HG03521 (cell line): ENCODE measurements around the gene ZNF804B.

Experiments
- ATAC-seq: cut with Tn5 transposase; IDR thresholded peaks from one replicate; pipeline ENCODE4 v1.9.1; 2021; ENCODE audit warnings: mild to moderate bottlenecking, moderate library complexity; ENCODE audit not compliant: unreplicated experiment

The ZNF804B gene

DNA sequence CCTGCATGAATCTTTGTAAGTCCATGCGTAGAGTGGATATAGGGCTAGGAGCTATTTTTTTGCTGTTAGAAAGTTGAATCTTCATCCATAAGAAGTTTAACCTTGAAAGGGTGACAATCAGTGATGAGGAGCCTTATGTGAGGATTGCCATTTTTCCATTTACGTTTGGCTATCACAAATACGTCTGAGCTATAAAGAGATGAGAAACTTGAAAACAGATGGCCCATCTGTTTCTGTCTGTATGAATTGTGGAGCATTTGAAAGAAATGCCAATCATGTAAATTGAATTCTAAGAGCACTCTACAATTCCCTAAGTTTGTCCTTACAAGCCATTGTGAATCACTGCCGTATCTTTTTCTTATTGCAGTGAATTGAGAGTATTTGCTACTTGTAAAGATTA lies 205.9 kb downstream of the ZNF804B start:
- ATAC-seq: no peak

DNA sequence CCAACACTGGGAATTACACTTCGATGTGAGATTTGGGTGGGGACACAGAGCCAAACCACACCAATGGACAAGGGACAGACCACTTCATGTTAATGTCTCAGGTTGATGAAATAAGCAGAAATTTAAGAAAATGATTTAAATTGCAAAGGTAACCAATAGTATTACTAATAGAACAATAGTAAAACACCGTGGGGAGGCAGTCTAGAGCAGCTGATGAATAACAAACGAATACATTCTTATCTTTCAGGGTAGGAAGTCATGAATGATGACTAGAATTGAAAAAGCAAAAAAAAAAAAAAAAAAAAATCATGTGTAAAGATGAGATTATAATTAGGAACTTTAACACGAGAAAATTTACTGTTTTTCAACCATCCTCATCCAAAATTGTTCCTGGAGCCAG lies 207.9 kb downstream of the ZNF804B start:
- ATAC-seq: no peak

DNA sequence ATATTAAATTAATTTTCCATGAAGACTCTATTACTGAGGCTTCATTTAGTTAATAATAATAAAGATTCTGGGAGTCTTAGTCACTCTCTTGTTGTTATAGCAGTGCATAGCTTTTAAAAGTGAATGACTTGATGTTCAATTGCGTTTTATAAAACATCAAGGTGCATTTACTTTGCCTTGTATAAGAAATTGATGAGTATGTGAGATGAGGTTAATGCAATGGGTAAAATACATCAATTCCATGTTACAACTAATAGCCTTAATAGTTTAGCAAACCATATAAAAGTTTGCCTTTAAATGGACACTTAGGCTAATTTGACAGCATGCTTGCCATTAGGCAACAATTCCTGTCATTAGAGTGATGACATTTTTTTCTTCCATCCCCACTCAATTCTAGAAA lies 209.7 kb downstream of the ZNF804B start:
- ATAC-seq: no peak

DNA sequence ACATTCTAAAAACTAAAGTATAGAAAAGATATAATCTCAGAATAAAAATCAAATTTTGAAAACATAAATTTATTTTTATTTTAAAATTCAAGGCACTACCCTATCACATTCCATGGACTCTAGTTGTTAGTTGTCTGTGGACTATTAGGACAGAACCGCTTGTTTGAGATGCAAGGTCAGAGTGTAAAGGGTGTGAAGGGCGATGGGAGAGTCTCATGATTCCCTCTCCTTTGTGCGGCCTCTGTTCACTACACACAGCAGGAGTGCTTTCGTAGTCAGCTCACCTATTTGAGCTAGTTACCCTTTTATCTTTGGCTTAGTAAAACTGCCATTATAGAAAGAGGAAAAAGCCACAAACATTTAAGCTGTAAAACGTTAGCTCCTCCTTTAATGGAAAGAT lies 225.8 kb downstream of the ZNF804B start:
- no peak for ATAC-seq

DNA sequence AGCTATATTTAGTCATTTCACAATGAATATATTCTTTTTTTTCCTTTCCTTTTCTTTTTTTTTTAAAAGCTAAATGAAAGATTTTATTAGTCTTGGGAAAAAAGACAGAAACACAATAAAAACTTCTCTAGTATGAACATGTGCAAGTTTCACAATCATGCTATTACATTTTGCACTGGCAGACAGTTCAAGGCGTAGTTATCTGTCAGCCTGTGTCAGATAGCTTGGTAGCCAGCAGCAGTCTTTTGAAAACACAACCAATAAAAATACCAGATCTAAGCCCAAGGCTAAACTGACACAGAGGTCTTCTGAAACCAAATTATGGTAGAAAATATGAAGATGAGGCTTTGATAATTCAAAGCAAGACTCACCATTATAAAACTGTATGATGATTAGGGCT lies 241.8 kb downstream of the ZNF804B start:
- ATAC-seq: no peak

DNA sequence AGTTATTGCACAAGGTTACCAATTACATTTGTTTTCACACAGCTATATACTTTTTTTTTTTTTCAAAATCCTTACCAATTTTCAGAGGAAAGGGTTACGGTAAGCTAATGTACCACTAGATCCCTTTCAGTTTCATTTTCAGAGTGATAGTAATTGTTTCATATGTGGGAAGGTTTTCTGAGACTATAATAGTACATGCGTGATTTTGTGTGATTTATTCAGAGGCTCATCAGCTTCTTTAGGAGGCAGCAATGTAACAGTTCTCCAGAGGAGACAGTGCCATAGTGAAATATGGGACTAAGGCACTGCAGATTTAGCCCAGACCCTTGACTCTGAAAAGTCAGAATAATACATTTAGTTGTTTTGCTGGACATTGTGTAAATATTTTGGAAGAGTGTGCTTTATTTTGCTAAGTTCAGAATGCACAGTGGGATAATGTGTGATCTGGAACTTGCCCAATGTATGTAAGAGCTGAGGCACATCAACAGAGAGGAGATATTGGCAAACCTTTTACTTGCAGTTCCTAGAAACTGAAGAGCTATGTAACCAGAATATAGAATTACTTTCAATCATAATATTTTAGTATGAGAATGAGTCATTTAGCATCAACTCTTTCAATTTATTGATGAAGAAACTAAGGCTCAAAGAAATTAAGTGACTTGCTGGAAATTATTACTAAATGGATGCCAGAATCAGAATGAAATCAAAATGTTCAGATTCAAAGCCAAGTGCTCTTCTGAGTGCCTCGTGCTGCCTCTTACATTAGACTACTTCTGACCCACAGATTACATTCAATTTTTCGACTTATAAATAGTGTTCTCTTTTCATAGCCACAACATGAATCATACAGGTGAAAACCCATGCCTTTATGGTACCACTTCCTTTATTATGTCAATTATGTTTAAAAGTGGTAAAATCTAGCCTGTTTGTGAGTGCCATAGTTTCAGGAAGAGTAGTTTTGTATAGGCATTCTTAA lies 243.8 kb downstream of the ZNF804B start:
- ATAC-seq: peak; percentile 83

DNA sequence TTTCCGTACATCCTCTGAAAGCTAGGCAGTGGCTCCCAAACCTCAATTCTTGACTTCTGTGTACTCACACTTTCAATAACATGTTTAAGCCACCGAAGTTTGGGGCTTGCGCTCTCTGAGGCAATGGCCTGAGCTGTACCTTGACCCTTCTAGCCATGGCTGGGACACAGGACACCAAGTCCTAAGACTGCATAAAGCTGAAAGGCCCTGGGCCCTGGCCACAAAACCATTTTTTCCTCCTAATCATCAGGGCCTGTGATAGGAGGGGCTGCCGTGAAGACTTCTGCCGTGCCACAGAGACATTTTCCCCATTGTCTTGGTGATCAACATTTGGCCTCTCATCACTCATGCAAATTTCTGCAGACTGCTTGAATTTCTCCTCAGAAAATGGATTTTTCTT lies 252.5 kb downstream of the ZNF804B start:
- ATAC-seq: no peak

DNA sequence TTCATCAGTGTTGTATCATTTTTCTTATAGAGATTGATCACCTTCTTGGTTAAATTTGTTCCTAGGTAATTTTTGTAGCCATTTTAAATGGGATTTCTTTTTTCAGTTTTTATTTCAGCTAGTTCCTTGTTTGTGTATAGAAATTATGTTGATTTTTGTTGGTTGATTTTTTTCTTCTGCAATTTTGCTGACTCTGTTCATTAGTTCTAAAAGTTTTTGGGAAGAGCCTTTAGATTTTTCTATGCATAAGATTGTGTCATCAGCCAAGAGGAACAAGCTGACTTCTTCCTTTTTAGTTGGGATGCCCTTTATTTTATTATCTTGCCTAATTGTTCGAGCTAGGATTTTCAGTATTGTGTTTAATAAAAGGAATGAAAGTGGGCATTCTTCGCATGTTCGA lies 258.2 kb downstream of the ZNF804B start:
- ATAC-seq: no peak

DNA sequence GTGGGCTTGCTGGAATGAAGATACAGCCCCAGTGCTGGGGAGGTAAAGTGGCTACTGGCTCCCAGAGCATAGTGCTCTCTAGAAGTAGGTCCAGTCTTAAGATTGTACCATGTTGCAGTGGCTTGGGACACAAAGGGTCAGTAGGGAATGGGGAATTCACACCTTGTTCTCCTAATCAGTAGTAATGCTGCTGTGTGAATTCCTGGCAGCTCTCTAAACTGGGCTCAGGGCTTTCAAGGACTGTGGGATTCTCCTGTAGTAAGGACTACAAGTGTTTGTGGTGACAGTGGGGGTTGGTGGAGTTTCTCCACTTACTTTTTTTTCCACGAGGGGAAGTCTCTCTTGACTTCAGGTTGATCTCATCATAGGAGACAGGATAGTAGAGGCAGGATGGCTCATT lies 262.2 kb downstream of the ZNF804B start:
- no peak for ATAC-seq

DNA sequence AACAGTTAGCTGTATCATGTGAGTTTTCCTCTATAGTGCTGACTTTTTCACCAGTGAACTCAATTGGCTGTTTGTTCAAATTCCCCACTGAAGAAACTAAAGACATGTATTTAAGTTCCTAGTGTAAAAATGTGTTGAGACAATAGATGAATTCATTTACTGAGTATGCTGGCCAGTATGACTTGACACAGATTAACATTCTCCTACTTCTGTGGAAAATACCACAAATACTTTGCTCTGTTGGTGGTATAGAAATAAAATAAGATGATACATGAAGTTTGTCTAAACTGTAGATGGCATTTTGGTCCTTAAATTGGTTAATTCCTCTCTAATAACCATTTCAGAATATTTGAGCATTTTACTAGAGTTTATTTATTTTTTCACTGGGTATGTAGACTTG lies 263.7 kb downstream of the ZNF804B start:
- no peak for ATAC-seq

DNA sequence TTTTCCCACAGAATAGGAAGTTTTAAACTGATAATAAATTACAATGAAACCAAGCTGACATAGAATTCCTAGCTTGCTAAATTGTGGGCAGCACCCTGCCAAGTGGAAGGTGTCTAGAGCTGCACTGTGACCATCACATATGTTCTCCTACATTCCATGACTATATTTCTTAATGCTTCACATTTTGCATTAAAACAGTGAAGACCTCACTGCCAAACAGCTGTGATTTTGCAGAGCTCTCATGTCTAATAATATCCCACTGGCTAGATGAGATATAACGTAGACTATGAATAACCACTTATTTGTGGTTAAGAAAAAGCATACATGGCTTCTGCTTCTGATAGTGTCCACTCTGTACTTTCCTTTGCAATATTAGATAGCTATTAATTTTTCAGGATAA lies 264.4 kb downstream of the ZNF804B start:
- no peak for ATAC-seq

DNA sequence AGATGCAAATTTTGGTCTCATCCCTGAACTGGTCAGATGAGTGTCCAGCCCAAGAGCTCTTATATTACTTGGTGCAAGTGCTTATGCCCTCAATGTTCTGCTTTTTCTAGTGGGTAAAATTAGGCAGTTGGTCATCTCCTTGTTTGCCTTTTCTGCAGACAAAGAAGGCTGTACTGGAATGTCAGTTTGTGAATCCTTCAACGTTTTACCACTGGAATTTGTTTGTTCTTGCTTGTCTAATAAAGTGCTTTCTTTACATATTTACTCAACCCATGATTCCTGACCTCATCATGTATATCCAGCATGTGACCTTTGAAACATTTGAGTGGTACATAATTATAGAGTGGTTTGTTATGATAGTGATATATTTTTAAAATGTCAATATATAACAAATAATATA lies 268.3 kb downstream of the ZNF804B start:
- no peak for ATAC-seq

DNA sequence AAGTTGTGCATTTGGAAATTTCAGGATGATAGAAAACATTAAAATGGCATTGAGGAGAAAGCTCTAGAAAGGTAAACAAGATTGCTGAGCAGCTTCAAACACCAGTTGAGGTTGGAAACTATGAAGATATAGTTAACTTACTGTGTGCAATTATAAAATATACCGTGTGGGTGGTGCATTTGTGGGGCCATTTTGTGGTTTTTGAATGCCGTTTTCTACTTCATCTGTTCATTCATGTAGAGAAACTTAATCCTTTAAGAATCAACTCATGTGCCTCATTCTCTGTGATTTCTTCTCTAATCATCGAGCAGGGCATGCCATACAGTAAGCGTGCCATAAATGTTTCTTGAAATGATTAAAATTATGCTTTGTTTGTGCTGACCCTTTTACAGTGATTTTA lies 268.8 kb downstream of the ZNF804B start:
- ATAC-seq: no peak

DNA sequence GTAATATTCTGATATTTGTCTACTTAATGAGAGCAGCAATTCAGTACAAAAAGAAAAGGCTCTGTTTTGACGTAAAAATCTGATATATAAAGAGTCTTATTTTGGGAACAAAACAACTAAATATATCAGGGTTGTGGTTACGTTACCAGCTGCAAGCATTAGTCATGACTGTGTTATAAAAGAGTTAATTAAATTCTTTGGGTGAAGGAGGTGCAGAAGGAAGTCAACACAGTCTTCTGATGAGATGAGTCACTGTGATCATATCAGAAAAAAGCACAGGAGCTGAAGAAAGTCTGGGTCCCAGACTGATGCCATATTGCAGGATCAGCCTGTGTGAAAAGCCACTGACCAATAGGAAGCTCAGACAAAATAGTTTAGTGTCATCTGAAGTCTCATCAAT lies 270.4 kb downstream of the ZNF804B start:
- no peak for ATAC-seq

DNA sequence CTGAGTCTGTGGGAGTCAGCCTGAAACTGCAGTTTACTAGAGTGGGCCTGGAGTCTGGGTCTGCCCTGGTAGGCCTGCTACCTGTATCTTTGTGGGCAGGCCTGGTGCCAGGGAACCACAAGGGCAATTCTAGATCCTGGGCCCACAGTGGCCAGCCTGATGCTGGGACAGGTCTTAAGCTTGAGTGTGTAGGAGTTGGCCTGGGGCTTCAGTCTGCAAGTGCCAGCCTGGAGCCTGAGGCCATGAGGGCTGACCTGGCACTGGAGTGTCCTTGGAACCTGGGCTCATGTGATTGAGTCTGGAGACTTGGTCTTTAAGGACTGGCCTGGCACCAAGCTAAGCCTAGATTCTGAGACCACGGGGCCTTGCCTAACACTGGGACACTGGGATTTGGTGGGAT lies 281.7 kb downstream of the ZNF804B start:
- no peak for ATAC-seq

DNA sequence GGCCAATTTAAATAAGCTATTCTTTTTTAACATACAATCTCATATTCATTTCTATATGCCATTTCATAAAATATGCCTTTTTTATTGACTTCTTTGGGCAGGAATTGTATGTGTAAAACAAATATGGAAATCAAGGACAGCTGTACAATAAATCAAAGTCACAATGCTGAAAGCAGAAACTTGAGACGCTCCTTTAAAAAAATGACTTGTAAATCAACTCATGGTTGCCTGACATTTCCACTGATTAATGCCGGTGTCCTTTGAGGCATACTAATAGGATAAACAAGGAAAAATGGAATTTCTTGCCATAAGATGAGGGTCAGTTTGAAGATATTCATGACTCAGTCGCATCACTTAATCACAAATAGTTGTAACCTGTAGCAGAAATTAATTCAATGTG lies 283.4 kb downstream of the ZNF804B start:
- ATAC-seq: no peak

DNA sequence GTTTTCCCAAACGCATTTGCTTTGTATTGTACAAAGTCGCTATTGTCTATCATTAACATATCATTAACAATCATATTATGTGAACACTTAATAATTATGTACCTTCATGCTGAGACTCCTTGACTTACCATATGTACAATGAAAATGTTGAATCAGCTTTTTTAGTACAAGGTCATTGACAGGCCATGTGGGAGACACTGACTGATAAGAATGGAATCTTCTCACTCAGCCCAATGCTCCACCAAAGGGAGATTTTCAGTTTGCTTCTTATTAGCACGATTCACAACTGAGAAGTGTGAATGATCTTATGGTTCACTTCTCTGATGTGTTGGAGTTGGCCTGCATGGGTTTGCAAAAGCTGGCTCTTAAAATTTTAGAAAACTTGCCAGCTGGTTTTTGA lies 289.5 kb downstream of the ZNF804B start:
- no peak for ATAC-seq

DNA sequence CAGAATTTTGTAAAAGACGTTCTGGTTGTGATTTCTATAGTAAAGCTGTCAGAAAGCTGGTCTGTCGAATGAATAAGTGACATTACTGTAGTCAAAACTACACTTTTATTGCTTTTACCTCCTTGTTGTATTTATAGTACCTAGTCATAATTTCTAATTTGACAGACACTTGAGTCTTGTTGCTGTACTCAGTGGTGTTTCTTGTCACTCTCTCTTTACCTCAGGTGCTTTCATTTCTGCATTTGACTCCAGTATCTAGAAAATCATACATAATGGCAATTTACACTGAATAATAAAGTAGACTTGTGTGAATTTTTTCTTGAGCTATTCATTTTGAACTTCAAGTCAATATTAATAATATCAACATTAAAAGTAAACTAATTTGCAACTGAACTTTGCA lies 293.6 kb downstream of the ZNF804B start:
- ATAC-seq: no peak

DNA sequence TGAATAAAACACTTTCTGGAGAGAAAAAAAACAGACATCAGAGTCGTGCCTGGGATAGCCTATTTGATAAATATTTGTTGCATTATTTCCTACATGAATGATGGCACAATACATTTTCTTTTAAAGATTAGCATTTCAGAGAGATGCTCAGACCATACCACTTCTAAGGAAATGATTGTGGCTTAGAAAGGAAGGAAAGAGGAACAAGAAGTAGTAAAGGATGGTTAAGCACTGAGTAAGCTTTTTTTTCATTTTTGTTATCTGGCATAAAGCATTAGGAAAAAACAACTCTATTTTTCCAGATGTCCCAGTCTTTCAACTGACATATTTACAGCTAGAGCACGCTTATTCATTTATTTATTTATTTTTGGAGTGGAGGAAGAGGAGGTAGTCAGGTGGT lies 294.9 kb downstream of the ZNF804B start:
- no peak for ATAC-seq

DNA sequence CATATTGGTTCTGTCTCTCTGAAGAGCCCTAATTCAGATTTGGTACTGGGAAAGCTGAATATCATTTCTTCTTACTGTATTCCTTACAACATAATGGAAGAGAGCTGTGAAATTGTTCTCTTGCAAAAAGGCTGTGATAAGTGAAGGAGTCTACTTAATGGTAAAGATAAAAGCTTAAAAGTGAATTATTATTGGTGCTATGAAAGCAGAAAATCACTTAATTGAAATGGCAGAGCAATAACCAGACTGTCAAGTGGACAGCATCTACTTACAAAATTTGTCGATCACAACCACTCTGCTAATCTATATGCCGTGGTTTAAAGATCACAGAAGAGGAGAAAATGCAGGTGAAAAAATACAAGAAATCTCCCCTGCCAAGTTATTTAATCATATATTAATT lies 300.7 kb downstream of the ZNF804B start:
- ATAC-seq: no peak

DNA sequence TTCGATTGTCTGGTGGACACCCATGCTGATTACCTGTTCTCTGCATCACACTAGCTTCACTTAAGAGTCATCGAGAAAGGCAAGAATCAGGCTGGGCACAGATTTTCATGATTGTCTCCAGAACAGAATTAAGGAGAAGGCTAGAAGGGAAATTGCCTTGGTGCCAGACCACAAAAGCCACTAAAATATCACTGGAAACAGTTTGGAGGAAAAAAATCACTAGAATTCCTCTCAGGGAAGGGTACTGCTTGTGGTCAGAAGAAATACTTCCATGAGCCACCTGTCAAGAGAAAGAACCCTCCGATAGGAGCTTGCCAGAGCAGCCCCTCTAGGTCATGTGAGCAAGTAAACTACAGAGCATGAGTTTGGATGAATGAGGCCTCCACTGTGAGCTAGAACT lies 305.3 kb downstream of the ZNF804B start:
- no peak for ATAC-seq

DNA sequence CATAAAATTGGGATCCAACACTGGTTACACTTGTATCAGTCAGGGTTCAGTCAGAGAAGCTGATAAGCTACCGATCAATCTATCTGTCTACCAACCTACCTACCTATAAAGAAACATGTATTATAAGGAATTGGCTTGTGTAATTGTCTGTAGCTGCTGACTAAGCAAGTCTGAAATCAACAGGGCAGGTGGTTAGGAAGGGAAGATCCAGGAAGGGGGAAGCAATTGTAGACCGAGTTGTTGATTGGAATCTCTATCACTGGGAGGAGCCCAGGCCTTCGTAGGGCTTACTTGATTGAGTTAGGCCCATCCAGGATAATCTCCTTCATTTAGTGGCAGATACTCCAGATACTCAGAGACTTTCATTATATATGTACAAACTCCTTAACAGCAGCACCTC lies 307.5 kb downstream of the ZNF804B start:
- ATAC-seq: no peak

DNA sequence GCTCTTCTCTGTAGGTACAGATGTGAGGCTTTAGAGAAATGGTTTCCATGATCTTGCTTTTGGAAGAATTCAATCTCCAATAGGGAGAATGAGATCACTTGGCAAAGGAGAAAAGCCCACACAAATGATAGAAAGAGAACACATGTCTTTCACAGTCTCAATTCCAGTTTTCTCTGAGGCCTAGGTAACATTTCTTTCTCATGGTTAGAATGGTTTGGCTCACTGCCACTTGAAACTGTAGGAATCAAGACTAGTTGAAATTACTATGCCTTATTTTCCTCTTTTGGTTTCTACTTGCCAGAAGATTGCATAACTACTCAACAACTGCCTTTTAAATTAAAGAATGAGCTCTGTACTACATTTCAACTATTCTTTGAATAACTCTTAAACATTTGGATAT lies 312.6 kb downstream of the ZNF804B start:
- ATAC-seq: no peak
